HepG2 (cell line): Measurements from ENCODE around the gene SLC23A3. TPM values are rescaled to one million over a fixed set of nuclear protein-coding genes. Genes with fewer than 3 reads are reported as not detected.

ENCODE experiments used
- CBFB ChIP-seq: sonication (generic); formaldehyde crosslinking; IDR thresholded peaks from 2 replicates; pipeline ENCODE4 v1.4.0; 2020; ENCODE audit warnings: missing genetic modification reagents
- CEBPB ChIP-seq: IDR thresholded peaks from 2 replicates; pipeline ENCODE4 v1.6.1; 2011; ENCODE audit warnings: low read depth, low read length, improper control_type of control experiment, borderline replicate concordance
- FOSL1 ChIP-seq: sonication (generic); formaldehyde crosslinking; IDR thresholded peaks from 2 replicates; pipeline ENCODE4 v1.9.0; 2021; ENCODE audit warnings: missing genetic modification reagents, borderline replicate concordance
- HNF4A ChIP-seq: sonication (generic); formaldehyde crosslinking; IDR thresholded peaks from 2 replicates; pipeline ENCODE4 v1.4.0; 2020; ENCODE audit warnings: missing genetic modification reagents
- MZF1 ChIP-seq: sonication (generic); formaldehyde crosslinking; IDR thresholded peaks from 2 replicates; pipeline ENCODE4 v1.8.1; 2023; ENCODE audit warnings: mild to moderate bottlenecking, missing genetic modification reagents, borderline replicate concordance
- SETDB1 ChIP-seq: sonication (generic); formaldehyde crosslinking; IDR thresholded peaks from 2 replicates; pipeline ENCODE4 v1.5.1; 2020; ENCODE audit warnings: missing genetic modification reagents, mild to moderate bottlenecking, borderline replicate concordance
- TCF7L2 ChIP-seq: IDR thresholded peaks from 2 replicates; pipeline ENCODE4 v1.6.1; 2011; ENCODE audit warnings: mild to moderate bottlenecking, low read depth, low read length, moderate library complexity
- TEAD2 ChIP-seq: sonication (generic); formaldehyde crosslinking; IDR thresholded peaks from 2 replicates; pipeline ENCODE4 v1.9.0; 2021; ENCODE audit warnings: missing genetic modification reagents
- ZNF337 ChIP-seq: sonication (generic); formaldehyde crosslinking; IDR thresholded peaks from 2 replicates; pipeline ENCODE4 v1.5.1; 2020; ENCODE audit warnings: missing genetic modification reagents, low read depth, mild to moderate bottlenecking, borderline replicate concordance
- ZNF367 ChIP-seq: sonication (generic); formaldehyde crosslinking; IDR thresholded peaks from 2 replicates; pipeline ENCODE4 v1.4.0; 2020; ENCODE audit warnings: missing genetic modification reagents, borderline replicate concordance
- ZNF383 ChIP-seq: sonication (generic); formaldehyde crosslinking; IDR thresholded peaks from 2 replicates; pipeline ENCODE4 v1.4.0; 2020; ENCODE audit warnings: missing genetic modification reagents, mild to moderate bottlenecking, borderline replicate concordance
- ZNF432 ChIP-seq: sonication (generic); formaldehyde crosslinking; IDR thresholded peaks from 2 replicates; pipeline ENCODE4 v1.5.0; 2020; ENCODE audit warnings: missing genetic modification reagents, mild to moderate bottlenecking, borderline replicate concordance
- ZNF496 ChIP-seq: sonication (generic); formaldehyde crosslinking; IDR thresholded peaks from 2 replicates; pipeline ENCODE4 v1.8.1; 2023; ENCODE audit warnings: mild to moderate bottlenecking, moderate library complexity, missing genetic modification reagents; ENCODE audit not compliant: insufficient replicate concordance
- ZNF615 ChIP-seq: sonication (generic); formaldehyde crosslinking; IDR thresholded peaks from 2 replicates; pipeline ENCODE4 v1.5.0; 2020; ENCODE audit warnings: mild to moderate bottlenecking, missing genetic modification reagents, borderline replicate concordance
- ZNF746 ChIP-seq: sonication (generic); formaldehyde crosslinking; IDR thresholded peaks from 2 replicates; pipeline ENCODE4 v1.8.0; 2022; ENCODE audit warnings: mild to moderate bottlenecking, missing genetic modification reagents
- ZNF761 ChIP-seq: sonication (generic); formaldehyde crosslinking; conservative IDR thresholded peaks from 2 replicates; pipeline ENCODE4 v1.4.0; 2020; ENCODE audit warnings: mild to moderate bottlenecking, missing genetic modification reagents
- polyA plus RNA-seq, 8 experiments: library from polyadenylated mRNA; depleted of rRNA in 3 of 8; stranded (reverse) in 7 of 8; unstranded in 1 of 8; fragments of >200 nt; fragmentation: Illumina TruSeq in 4 of 8; extraction: Trizol in 4 of 8; gene quantifications; 2 replicates each; pipeline versions ENCODE4 v1.2.1 to v1.2.3, GENCODE V29; 2011 to 2016; ENCODE audit warnings: low read depth in 4 of 8, missing spikeins in 1 of 8, mixed read lengths in 1 of 8; ENCODE audit not compliant: insufficient read depth in 1 of 8
- total RNA-seq, 5 experiments: library from RNA; depleted of rRNA; stranded (reverse); fragments of >200 nt; fragmentation: Illumina TruSeq; extraction: Trizol; gene quantifications; 2 replicates each; pipeline ENCODE4 v1.2.3, GENCODE V29; 2016; ENCODE audit warnings: low read depth in 1 of 5
- TF ChIP-seq, protein P1 (sequence below): sonication (generic); formaldehyde crosslinking; IDR thresholded peaks from 2 replicates; pipeline ENCODE4 v1.4.0; 2020; ENCODE audit warnings: missing genetic modification reagents, borderline replicate concordance
- TF ChIP-seq, protein P2 (sequence below): IDR thresholded peaks from 2 replicates; pipeline ENCODE4 v1.6.1; 2018; ENCODE audit warnings: missing genetic modification reagents, mild to moderate bottlenecking, missing compliant biosample characterization
- TF ChIP-seq, protein P3 (sequence below): sonication (generic); formaldehyde crosslinking; IDR thresholded peaks from 2 replicates; pipeline ENCODE4 v1.4.0; 2020; ENCODE audit warnings: mild to moderate bottlenecking, low read depth, missing genetic modification reagents
- TF ChIP-seq, protein P4 (sequence below): sonication (generic); formaldehyde crosslinking; IDR thresholded peaks from 2 replicates; pipeline ENCODE4 v1.5.0; 2020; ENCODE audit warnings: mild to moderate bottlenecking, missing genetic modification reagents, moderate library complexity
- TF ChIP-seq, protein P5 (sequence below): sonication (generic); formaldehyde crosslinking; IDR thresholded peaks from 2 replicates; pipeline ENCODE4 v1.5.1; 2020; ENCODE audit warnings: mild to moderate bottlenecking, moderate library complexity, missing genetic modification reagents
- TF ChIP-seq, protein P6 (sequence below): sonication (generic); formaldehyde crosslinking; IDR thresholded peaks from 2 replicates; pipeline ENCODE4 v1.5.0; 2020; ENCODE audit warnings: missing genetic modification reagents, mild to moderate bottlenecking, borderline replicate concordance

The SLC23A3 gene
- total and polyA plus RNA-seq, 2 of the 13 experiments (the other 11 are each of a cell fraction or from before 2014, with no cell fraction given) = 0.38 to 0.78 TPM

DNA sequence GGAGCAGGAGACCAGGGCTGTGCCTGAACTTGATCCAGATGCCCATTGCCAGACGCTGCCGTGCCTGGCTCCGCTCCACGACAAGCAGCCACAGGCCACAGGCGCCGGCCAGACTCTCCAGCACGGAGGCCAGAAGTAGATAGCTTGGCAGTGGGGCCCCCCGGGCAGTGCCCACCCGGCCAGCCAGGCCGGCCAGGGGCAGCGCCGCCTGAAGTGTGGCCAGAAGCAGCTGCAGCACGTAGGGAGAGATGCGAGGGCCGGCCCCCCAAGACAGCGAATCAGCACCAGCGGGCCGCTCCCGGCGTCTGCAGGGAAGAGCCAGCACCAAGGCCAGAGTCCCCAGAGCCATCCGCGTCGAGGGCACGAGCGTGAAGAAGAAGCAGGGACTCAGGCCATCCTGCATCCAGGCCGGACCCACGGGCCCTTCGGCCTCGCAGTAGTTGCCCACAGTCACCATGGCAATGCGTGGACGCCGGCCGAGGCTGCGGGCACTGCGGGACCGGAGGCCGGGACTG is 48.4 kb upstream of the SLC23A3 start (continued):
- peak; percentile 42; the same call in 1 of the 2 replicates for TF ChIP-seq FOSL1 (CRISPR knock-in tag)
- TF ChIP-seq TCF7L2 = no peak
- TF ChIP-seq TEAD2 (CRISPR knock-in tag) = peak; percentile 68; the same call in 1 of the 2 replicates
- TF ChIP-seq SETDB1 (CRISPR knock-in tag) = no peak
- TF ChIP-seq, protein P1, sequence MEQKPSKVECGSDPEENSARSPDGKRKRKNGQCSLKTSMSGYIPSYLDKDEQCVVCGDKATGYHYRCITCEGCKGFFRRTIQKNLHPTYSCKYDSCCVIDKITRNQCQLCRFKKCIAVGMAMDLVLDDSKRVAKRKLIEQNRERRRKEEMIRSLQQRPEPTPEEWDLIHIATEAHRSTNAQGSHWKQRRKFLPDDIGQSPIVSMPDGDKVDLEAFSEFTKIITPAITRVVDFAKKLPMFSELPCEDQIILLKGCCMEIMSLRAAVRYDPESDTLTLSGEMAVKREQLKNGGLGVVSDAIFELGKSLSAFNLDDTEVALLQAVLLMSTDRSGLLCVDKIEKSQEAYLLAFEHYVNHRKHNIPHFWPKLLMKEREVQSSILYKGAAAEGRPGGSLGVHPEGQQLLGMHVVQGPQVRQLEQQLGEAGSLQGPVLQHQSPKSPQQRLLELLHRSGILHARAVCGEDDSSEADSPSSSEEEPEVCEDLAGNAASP (CRISPR knock-in tag) = no peak
- TF ChIP-seq, protein P2, sequence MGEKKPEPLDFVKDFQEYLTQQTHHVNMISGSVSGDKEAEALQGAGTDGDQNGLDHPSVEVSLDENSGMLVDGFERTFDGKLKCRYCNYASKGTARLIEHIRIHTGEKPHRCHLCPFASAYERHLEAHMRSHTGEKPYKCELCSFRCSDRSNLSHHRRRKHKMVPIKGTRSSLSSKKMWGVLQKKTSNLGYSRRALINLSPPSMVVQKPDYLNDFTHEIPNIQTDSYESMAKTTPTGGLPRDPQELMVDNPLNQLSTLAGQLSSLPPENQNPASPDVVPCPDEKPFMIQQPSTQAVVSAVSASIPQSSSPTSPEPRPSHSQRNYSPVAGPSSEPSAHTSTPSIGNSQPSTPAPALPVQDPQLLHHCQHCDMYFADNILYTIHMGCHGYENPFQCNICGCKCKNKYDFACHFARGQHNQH (CRISPR knock-in tag) = no peak; the same call in 1 of the 2 replicates
- no peak for TF ChIP-seq ZNF615 (CRISPR knock-in tag)
- 0 out of 2 replicates have a peak, but pooled peaks have one; percentile 6 for TF ChIP-seq ZNF761 (CRISPR knock-in tag)
- TF ChIP-seq, protein P3, sequence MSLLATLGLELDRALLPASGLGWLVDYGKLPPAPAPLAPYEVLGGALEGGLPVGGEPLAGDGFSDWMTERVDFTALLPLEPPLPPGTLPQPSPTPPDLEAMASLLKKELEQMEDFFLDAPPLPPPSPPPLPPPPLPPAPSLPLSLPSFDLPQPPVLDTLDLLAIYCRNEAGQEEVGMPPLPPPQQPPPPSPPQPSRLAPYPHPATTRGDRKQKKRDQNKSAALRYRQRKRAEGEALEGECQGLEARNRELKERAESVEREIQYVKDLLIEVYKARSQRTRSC (CRISPR knock-in tag) = no peak
- no peak for TF ChIP-seq ZNF337 (CRISPR knock-in tag)
- no peak for TF ChIP-seq HNF4A (CRISPR knock-in tag)
- TF ChIP-seq ZNF496 (CRISPR knock-in tag) = no peak
- TF ChIP-seq, protein P4, sequence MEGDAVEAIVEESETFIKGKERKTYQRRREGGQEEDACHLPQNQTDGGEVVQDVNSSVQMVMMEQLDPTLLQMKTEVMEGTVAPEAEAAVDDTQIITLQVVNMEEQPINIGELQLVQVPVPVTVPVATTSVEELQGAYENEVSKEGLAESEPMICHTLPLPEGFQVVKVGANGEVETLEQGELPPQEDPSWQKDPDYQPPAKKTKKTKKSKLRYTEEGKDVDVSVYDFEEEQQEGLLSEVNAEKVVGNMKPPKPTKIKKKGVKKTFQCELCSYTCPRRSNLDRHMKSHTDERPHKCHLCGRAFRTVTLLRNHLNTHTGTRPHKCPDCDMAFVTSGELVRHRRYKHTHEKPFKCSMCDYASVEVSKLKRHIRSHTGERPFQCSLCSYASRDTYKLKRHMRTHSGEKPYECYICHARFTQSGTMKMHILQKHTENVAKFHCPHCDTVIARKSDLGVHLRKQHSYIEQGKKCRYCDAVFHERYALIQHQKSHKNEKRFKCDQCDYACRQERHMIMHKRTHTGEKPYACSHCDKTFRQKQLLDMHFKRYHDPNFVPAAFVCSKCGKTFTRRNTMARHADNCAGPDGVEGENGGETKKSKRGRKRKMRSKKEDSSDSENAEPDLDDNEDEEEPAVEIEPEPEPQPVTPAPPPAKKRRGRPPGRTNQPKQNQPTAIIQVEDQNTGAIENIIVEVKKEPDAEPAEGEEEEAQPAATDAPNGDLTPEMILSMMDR = no peak
- TF ChIP-seq MZF1 (CRISPR knock-in tag) = no peak
- no peak for TF ChIP-seq ZNF746 (CRISPR knock-in tag)
- TF ChIP-seq, protein P5, sequence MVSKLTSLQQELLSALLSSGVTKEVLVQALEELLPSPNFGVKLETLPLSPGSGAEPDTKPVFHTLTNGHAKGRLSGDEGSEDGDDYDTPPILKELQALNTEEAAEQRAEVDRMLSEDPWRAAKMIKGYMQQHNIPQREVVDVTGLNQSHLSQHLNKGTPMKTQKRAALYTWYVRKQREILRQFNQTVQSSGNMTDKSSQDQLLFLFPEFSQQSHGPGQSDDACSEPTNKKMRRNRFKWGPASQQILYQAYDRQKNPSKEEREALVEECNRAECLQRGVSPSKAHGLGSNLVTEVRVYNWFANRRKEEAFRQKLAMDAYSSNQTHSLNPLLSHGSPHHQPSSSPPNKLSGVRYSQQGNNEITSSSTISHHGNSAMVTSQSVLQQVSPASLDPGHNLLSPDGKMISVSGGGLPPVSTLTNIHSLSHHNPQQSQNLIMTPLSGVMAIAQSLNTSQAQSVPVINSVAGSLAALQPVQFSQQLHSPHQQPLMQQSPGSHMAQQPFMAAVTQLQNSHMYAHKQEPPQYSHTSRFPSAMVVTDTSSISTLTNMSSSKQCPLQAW (CRISPR knock-in tag) = no peak
- TF ChIP-seq ZNF432 = peak; percentile 95; the same call in 1 of the 2 replicates
- no peak for TF ChIP-seq CEBPB
- TF ChIP-seq CBFB (CRISPR knock-in tag) = no peak
- TF ChIP-seq ZNF367 (CRISPR knock-in tag) = no peak
- TF ChIP-seq, protein P6, sequence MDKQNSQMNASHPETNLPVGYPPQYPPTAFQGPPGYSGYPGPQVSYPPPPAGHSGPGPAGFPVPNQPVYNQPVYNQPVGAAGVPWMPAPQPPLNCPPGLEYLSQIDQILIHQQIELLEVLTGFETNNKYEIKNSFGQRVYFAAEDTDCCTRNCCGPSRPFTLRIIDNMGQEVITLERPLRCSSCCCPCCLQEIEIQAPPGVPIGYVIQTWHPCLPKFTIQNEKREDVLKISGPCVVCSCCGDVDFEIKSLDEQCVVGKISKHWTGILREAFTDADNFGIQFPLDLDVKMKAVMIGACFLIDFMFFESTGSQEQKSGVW (CRISPR knock-in tag) = peak; percentile 55
- peak; percentile 39; the same call in 1 of the 2 replicates for TF ChIP-seq ZNF383 (CRISPR knock-in tag)
